Measurements from ENCODE around the gene SLC7A10.

DNA sequence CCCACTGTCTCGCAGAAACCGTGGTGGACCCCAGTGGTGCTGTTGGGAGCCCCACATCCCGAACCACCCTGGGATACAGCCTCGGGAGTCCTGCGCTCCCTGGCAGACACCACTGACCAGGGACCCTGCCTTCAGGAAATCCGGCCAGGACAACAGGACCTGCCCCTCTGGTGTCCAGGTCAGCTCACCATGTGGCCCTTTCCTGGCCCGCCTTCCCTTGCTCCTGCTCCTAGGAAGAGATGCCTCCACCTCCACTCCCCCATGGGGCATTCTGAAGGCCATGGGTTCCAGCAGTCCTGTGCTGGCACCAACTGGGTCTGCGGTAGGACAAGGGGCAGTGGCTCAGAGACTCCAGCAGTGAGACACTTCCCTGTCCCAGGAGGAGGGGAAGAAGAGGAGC is 22.5 kb upstream of the SLC7A10 start:
- TF ChIP-seq, protein P1, sequence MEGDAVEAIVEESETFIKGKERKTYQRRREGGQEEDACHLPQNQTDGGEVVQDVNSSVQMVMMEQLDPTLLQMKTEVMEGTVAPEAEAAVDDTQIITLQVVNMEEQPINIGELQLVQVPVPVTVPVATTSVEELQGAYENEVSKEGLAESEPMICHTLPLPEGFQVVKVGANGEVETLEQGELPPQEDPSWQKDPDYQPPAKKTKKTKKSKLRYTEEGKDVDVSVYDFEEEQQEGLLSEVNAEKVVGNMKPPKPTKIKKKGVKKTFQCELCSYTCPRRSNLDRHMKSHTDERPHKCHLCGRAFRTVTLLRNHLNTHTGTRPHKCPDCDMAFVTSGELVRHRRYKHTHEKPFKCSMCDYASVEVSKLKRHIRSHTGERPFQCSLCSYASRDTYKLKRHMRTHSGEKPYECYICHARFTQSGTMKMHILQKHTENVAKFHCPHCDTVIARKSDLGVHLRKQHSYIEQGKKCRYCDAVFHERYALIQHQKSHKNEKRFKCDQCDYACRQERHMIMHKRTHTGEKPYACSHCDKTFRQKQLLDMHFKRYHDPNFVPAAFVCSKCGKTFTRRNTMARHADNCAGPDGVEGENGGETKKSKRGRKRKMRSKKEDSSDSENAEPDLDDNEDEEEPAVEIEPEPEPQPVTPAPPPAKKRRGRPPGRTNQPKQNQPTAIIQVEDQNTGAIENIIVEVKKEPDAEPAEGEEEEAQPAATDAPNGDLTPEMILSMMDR (IDR thresholded peaks at IDR 0.05) = no peak
- TF ChIP-seq, protein P2, sequence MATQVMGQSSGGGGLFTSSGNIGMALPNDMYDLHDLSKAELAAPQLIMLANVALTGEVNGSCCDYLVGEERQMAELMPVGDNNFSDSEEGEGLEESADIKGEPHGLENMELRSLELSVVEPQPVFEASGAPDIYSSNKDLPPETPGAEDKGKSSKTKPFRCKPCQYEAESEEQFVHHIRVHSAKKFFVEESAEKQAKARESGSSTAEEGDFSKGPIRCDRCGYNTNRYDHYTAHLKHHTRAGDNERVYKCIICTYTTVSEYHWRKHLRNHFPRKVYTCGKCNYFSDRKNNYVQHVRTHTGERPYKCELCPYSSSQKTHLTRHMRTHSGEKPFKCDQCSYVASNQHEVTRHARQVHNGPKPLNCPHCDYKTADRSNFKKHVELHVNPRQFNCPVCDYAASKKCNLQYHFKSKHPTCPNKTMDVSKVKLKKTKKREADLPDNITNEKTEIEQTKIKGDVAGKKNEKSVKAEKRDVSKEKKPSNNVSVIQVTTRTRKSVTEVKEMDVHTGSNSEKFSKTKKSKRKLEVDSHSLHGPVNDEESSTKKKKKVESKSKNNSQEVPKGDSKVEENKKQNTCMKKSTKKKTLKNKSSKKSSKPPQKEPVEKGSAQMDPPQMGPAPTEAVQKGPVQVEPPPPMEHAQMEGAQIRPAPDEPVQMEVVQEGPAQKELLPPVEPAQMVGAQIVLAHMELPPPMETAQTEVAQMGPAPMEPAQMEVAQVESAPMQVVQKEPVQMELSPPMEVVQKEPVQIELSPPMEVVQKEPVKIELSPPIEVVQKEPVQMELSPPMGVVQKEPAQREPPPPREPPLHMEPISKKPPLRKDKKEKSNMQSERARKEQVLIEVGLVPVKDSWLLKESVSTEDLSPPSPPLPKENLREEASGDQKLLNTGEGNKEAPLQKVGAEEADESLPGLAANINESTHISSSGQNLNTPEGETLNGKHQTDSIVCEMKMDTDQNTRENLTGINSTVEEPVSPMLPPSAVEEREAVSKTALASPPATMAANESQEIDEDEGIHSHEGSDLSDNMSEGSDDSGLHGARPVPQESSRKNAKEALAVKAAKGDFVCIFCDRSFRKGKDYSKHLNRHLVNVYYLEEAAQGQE (IDR thresholded peaks at IDR 0.05; ENCODE audit: insufficient read depth in 1 of 2, low read depth in 2 of 2, low read length in 1 of 2) = no peak
- TF ChIP-seq POLR2AphosphoS5 (IDR thresholded peaks at IDR 0.05; ENCODE audit: low read depth, low read length) (no peak), TCF7L2 (IDR thresholded peaks at IDR 0.05; ENCODE audit: low read depth, low read length) (no peak)

Data from Panc1 (cell line).